T-cell (primary cell): ENCODE measurements around the gene SCML1. TPM values are rescaled to one million over a fixed set of nuclear protein-coding genes. Genes with fewer than 3 reads are reported as not detected.
A peak's percentile ranks its signal among the peaks of the same experiment; 100 is the strongest.
"Not testable (repeated sequence)": the region's sequence is repeated elsewhere in the genome, so short reads cannot be mapped to it uniquely, and the experiment has no call there.

Experiments used
- ATAC-seq, 4 experiments: fragments of 200-7000 bp in 3 of 4; fragments of 150-1000 bp in 1 of 4; cut with Tn5 transposase; replicated peaks in 1 of 4; 1 replicate in 3 of 4; 2 replicates in 1 of 4; pipeline ENCODE4 v1.10.0; 2021; ENCODE audit warnings: moderate library complexity in 3 of 4, mild to moderate bottlenecking in 2 of 4, moderate number of reproducible peaks in 1 of 4
- CTCF ChIA-PET, 2 donors: fragments of 300-600 bp; sonication (Branson Sonifier 250); formaldehyde crosslinking; loops; one replicate each; lab custom pipeline; 2022; ENCODE audit warnings: antibody characterized with exemption in 2 of 2; lab: Charles Lee
- POLR2A ChIA-PET, 2 donors: fragments of 300-600 bp; sonication (Branson Sonifier 250); formaldehyde crosslinking; loops; one replicate each; lab custom pipeline; 2022; ENCODE audit warnings: antibody characterized with exemption in 2 of 2; lab: Charles Lee
- DNase-seq, 35 experiments: peaks; one replicate each; pipeline versions ENCODE4 v3.0.0 to v3.0.0-alpha.2; 2013 to 2023
- H3K27ac ChIP-seq: one replicate; pipeline ENCODE4 v1.5.1; 2013; ENCODE audit warnings: low read length
- H3K27me3 ChIP-seq, 2 experiments: replicated peaks in 1 of 2; 1 replicate in 1 of 2; 2 replicates in 1 of 2; pipeline versions ENCODE4 v1.6.1 to v1.7.0; 2013; ENCODE audit warnings: low read length in 1 of 2, mixed read lengths in 1 of 2; ENCODE audit not compliant: control insufficient read depth in 2 of 2, insufficient read depth in 2 of 2; ENCODE audit errors: extremely low read depth in 1 of 2
- H3K36me3 ChIP-seq, 2 donors: 1 replicate in 1 of 2; 2 replicates in 1 of 2; pipeline versions ENCODE4 v1.6.1 to v1.7.0; 2013; ENCODE audit warnings: low read length in 1 of 2; ENCODE audit not compliant: control insufficient read depth in 2 of 2, insufficient read depth in 1 of 2; ENCODE audit errors: extremely low read depth in 1 of 2
- H3K4me1 ChIP-seq, 2 experiments: 1 replicate in 1 of 2; 2 replicates in 1 of 2; pipeline versions ENCODE4 v1.6.1 to v1.7.0; 2013; ENCODE audit warnings: low read length in 2 of 2, mixed read lengths in 1 of 2; ENCODE audit not compliant: insufficient read depth in 2 of 2, control insufficient read depth in 1 of 2; ENCODE audit errors: extremely low read depth in 1 of 2
- H3K4me3 ChIP-seq, 2 donors: 1 replicate in 1 of 2; 2 replicates in 1 of 2; pipeline versions ENCODE4 v1.5.1 to v1.7.0; 2013; ENCODE audit warnings: mild to moderate bottlenecking in 2 of 2, low read length in 1 of 2, moderate library complexity in 1 of 2; ENCODE audit not compliant: control insufficient read depth in 1 of 2; ENCODE audit errors: extremely low read depth in 1 of 2
- H3K9me3 ChIP-seq: 2 replicates; pipeline ENCODE4 v1.7.0; 2013
- H3K27ac Mint-ChIP-seq, 2 donors: one replicate each; pipeline ENCODE4 v1.8.0; 2020 to 2021; ENCODE audit warnings: mild to moderate bottlenecking in 2 of 2, mixed read lengths in 2 of 2
- H3K27me3 Mint-ChIP-seq, 2 donors: one replicate each; pipeline ENCODE4 v1.8.0; 2021 to 2022; ENCODE audit warnings: mixed read lengths in 2 of 2
- H3K36me3 Mint-ChIP-seq: one replicate; pipeline ENCODE4 v1.8.0; 2021; ENCODE audit warnings: mixed read lengths
- H3K4me1 Mint-ChIP-seq, 3 donors: one replicate each; pipeline ENCODE4 v1.8.0; 2020 to 2022; ENCODE audit warnings: mixed read lengths in 3 of 3, mild to moderate bottlenecking in 1 of 3
- H3K4me3 Mint-ChIP-seq, 3 donors: one replicate each; pipeline ENCODE4 v1.8.0; 2020 to 2022; ENCODE audit warnings: mild to moderate bottlenecking in 3 of 3, mixed read lengths in 3 of 3, moderate library complexity in 3 of 3
- H3K9me3 Mint-ChIP-seq, 3 donors: one replicate each; pipeline ENCODE4 v1.8.0; 2020 to 2022; ENCODE audit warnings: mixed read lengths in 3 of 3
- WGBS: methylation state at CpG from one replicate; pipeline ENCODE4 v1.1.5; 2013; ENCODE audit warnings: missing lambda C conversion rate; ENCODE audit not compliant: insufficient coverage; 5-methylcytosine and 5-hydroxymethylcytosine counted together
- total RNA-seq, 35 experiments: library from RNA in 6 of 35; stranded (reverse) in 6 of 35; fragments of 120-200 nt in 1 of 35; gene quantifications; one replicate each; pipeline versions ENCODE4 v1.2.1 to v1.2.4 and lab custom pipeline; 2013 to 2026

Gene SCML1
- total RNA-seq, 5 donors from 2014 or later (not counting 1 experiment from before 2014, with no cell fraction given) = 13.6 to 33.0 (median 23.0) TPM

DNA sequence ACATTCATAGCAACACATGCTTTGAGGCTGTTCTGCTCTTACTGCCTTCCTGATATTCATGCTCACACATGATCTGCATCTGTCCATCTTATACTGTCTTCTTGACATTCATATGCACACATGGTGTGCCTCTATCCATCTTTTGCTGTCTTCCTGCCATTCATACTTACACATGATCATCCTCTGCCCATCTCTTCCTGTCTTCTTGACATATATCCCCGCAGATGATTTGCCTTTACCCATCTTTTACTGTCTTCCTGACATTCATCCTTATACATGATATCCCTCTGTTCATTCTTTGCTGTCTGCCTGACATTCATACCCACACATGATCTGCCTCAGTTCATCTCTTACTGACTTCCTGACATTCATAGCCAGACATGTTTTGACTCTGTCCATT is 36.8 kb downstream of the SCML1 start:
- Mint-ChIP-seq H3K9me3 (no peaks in the 10 kb centered on the region), H3K4me1 (peaks cover 6 to 18% (median 12%) of the 10 kb centered on the region in 3 donors), H3K27ac (no peak overlapping the region), H3K4me3 (no peak overlapping the region), H3K36me3 (no peaks in the 10 kb centered on the region), H3K27me3 (no peaks in the 10 kb centered on the region)
- DNase-seq (no peak), ATAC-seq (no peak)
- Histone ChIP-seq H3K4me1 (peaks cover 27 to 32% of the 10 kb centered on the region in 2 experiments), H3K27me3 (no peaks in the 10 kb centered on the region), H3K9me3 (no peaks in the 10 kb centered on the region), H3K4me3 (no peak overlapping the region), H3K36me3 (no peaks in the 10 kb centered on the region), H3K27ac (no peak overlapping the region)
- WGBS = no CpG with 5 or more reads among the region's 1 CpG
- ChIA-PET POLR2A (no interaction called here), CTCF (no interaction called here)

DNA sequence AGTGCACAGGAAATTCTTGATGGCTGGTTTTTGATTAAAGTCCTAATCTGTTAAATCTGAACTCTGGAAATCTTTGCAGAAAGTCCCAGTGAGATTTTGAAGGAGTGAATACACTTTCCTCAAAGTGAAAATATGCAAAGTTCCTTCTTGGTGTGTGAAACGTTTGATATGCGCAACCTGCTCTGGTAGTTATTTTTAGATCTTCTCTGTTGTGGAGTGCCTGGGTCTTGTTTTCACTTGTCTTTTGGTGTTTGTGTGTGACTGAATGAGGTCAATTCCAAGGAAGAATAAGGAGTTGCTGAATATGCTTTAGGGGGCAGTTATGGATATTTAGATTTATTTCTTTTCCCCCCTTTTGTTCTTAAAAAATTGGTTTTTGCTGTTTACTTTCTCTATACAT is 41.7 kb downstream of the SCML1 start:
- no CpG with 5 or more reads among the region's 2 CpGs for WGBS

DNA sequence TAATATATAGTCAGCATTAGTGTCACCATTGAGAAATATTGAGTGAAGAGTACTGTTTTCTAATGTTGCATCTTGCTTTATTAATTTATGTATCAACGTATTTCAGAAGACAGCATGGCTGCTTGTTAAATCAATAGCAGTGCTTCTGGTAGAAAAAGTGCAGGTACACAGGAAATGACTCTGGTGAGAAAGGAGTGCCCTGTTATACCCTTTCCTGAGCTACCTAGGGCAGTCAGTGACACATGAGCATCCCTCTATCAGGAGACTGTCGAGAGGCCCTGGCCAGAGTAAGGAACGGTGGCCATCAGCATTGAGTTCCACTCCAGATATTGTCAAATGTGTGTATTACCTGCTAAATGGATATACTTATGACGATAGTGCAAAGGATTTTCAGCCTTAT is 42.1 kb downstream of the SCML1 start:
- Mint-ChIP-seq H3K4me3 (peak overlapping the region in 1 of 3 donors; percentile 41), H3K9me3 (peaks cover 0 to 3% (median 0%) of the 10 kb centered on the region in 3 donors), H3K4me1 (peaks cover 16 to 28% (median 21%) of the 10 kb centered on the region in 3 donors), H3K36me3 (no peaks in the 10 kb centered on the region), H3K27me3 (no peaks in the 10 kb centered on the region), H3K27ac (peak overlapping the region in 1 of 2 donors; percentile 91)
- WGBS = 20% methylated on average over 1 of the region's 4 CpGs
- peak in 1 of 35 experiments; percentile 10 for DNase-seq
- CTCF ChIA-PET = interaction anchor here in 1 of 2 donors (0.8 kb wide), 1 partner anchor 33 kb away, joined by 3 read pairs; no protein-coding TSS in a partner anchor
- Histone ChIP-seq H3K4me3 (no peak overlapping the region), H3K27me3 (no peaks in the 10 kb centered on the region), H3K9me3 (no peaks in the 10 kb centered on the region), H3K27ac (no peak overlapping the region), H3K4me1 (peaks cover 0 to 6% of the 10 kb centered on the region in 2 experiments), H3K36me3 (no peaks in the 10 kb centered on the region)
- ATAC-seq = peak; percentile 31 to 74 (median 68)
- POLR2A ChIA-PET = no interaction called here

More for the DNA sequence above, 41.7 kb downstream of the SCML1 start:
- ChIA-PET CTCF (no interaction called here), POLR2A (no interaction called here)
- Histone ChIP-seq H3K9me3 (no peaks in the 10 kb centered on the region), H3K36me3 (no peaks in the 10 kb centered on the region), H3K4me3 (no peak overlapping the region), H3K27ac (no peak overlapping the region), H3K4me1 (peaks cover under 1 to 6% of the 10 kb centered on the region in 2 experiments), H3K27me3 (no peaks in the 10 kb centered on the region)
- Mint-ChIP-seq H3K9me3 (peaks cover 0 to 3% (median 0%) of the 10 kb centered on the region in 3 donors), H3K36me3 (no peaks in the 10 kb centered on the region), H3K27ac (peak overlapping the region; percentile 24 to 91), H3K4me1 (peaks cover 16 to 28% (median 21%) of the 10 kb centered on the region in 3 donors), H3K27me3 (no peaks in the 10 kb centered on the region), H3K4me3 (peak overlapping the region in 1 of 3 donors; percentile 41)
- DNase-seq (no peak), ATAC-seq (peak in 1 of 4 experiments; percentile 55)

DNA sequence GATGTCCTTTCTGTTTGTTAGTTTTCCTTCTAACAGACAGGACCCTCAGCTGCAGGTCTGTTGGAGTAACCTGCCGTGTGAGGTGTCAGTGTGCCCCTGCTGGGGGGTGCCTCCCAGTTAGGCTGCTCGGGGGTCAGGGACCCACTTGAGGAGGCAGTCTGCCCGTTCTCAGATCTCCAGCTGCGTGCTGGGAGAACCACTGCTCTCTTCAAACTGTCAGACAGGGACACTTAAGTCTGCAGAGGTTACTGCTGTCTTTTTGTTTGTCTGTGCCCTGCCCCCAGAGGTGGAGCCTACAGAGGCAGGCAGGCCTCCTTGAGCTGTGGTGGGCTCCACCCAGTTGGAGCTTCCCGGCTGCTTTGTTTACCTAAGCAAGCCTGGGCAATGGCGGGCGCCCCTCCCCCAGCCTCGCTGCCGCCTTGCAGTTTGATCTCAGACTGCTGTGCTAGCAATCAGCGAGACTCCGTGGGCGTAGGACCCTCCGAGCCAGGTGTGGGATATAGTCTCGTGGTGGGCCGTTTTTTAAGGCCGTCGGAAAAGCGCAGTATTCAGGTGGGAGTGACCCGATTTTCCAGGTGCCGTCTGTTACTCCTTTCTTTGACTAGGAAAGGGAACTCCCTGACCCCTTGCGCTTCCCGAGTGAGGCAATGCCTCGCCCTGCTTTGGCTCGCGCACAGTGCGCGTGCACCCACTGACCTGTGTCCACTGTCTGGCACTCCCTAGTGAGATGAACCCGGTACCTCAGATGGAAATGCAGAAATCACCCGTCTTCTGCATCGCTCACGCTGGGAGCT is 49.5 kb downstream of the SCML1 start:
- H3K36me3 Mint-ChIP-seq, H3K27ac Mint-ChIP-seq, H3K9me3 Mint-ChIP-seq, DNase-seq, H3K27ac ChIP-seq, H3K4me1 ChIP-seq, POLR2A ChIA-PET, H3K36me3 ChIP-seq, H3K9me3 ChIP-seq, H3K4me3 ChIP-seq, H3K27me3 ChIP-seq, ATAC-seq, H3K27me3 Mint-ChIP-seq: not testable (repeated sequence)
- CTCF ChIA-PET = interaction anchor here in 1 of 2 donors (0.6 kb wide), 1 partner anchor 1167 kb away, joined by 3 read pairs; no protein-coding TSS in a partner anchor
- peak overlapping the region in 1 of 3 donors; percentile 49 for H3K4me3 Mint-ChIP-seq
- no CpG with 5 or more reads among the region's 31 CpGs for WGBS
- H3K4me1 Mint-ChIP-seq = peaks cover 8 to 16% (median 14%) of the 10 kb centered on the region in 3 donors

DNA sequence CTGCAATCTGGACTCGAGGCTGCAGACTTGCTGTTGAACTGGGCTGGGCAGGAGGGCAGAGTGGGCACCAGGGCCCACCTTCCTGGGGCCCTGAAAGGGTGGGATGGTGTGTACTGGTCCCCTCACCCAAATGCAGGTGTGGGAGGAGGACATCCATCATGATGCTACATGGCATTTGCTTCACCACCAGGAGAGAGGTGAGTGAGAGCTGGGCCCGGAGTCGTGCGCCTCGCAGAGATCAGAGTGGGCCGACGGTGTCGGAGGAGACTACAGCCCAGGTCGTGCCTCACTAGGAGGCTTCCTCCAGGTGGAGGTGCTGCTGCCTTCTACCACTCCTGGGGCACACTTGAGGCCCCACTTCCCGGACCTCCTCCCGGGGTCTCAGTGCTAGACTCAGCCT is 50.3 kb downstream of the SCML1 start:
- H3K4me1 ChIP-seq = peaks cover 0 to 7% of the 10 kb centered on the region in 2 experiments
- Mint-ChIP-seq H3K36me3 (no peaks in the 10 kb centered on the region), H3K4me3 (no peak overlapping the region), H3K4me1 (peaks cover 8 to 16% (median 14%) of the 10 kb centered on the region in 3 donors), H3K27me3 (peaks cover 0 to 8% of the 10 kb centered on the region in 2 donors), H3K9me3 (no peaks in the 10 kb centered on the region), H3K27ac (no peak overlapping the region)
- WGBS = 96% methylated on average over 5 of the region's 11 CpGs
- CTCF ChIA-PET = interaction anchor here (0.6 to 1.7 kb wide), 5 partner anchors 42 to 1546 kb away, joined by 3 to 8 read pairs (median 4); no protein-coding TSS in a partner anchor
- DNase-seq (no peak), ATAC-seq (no peak)
- H3K4me3 ChIP-seq = no peak overlapping the region
- H3K27me3 ChIP-seq = peaks cover 0 to 8% of the 10 kb centered on the region in 2 experiments
- H3K36me3 ChIP-seq = no peaks in the 10 kb centered on the region
- H3K9me3 ChIP-seq = no peaks in the 10 kb centered on the region
- no peak overlapping the region for H3K27ac ChIP-seq
- POLR2A ChIA-PET = no interaction called here

DNA sequence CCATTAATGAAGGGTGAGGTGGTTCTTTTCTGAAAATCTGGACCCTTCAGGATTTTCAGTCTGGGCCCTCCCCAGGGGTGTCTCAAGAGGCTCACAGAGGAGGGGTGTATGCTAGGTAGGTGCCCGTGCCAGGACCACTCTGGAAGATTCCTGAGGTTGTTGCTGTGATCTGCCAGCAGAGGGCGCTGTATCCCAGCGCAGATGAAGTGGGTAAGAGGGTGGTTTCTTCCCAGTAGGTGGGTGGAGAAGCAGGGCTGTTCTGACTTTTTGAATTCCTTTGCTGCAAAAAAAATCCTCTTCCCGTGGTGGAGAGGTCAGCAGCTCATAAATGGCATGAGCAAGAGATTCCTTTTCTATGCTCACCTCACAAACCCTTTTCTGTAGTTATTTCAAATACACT is 51.1 kb downstream of the SCML1 start:
- peak overlapping the region in 1 of 3 donors; percentile 26 for H3K4me3 Mint-ChIP-seq
- H3K9me3 ChIP-seq = no peaks in the 10 kb centered on the region
- peaks cover 8 to 16% (median 14%) of the 10 kb centered on the region in 3 donors for H3K4me1 Mint-ChIP-seq
- H3K27ac ChIP-seq = no peak overlapping the region
- ATAC-seq (peak in 3 of 4 experiments; percentile 38 to 71 (median 57)), DNase-seq (peak in 29 of 35 experiments; percentile 2 to 62 (median 24))
- no peak overlapping the region for H3K4me3 ChIP-seq
- H3K36me3 ChIP-seq = no peaks in the 10 kb centered on the region
- H3K27me3 Mint-ChIP-seq = peaks cover 0 to 8% of the 10 kb centered on the region in 2 donors
- no CpG with 5 or more reads among the region's 4 CpGs for WGBS
- no peaks in the 10 kb centered on the region for H3K9me3 Mint-ChIP-seq
- no peak overlapping the region for H3K27ac Mint-ChIP-seq
- ChIA-PET POLR2A (no interaction called here), CTCF (interaction anchor here (0.6 to 1.7 kb wide), 4 partner anchors 43 to 1546 kb away, joined by 3 to 8 read pairs (median 4); no protein-coding TSS in a partner anchor)
- peaks cover 0 to 8% of the 10 kb centered on the region in 2 experiments for H3K27me3 ChIP-seq
- peaks cover 0 to 7% of the 10 kb centered on the region in 2 experiments for H3K4me1 ChIP-seq
- H3K36me3 Mint-ChIP-seq = no peaks in the 10 kb centered on the region
